Measurements from ENCODE around the gene BCKDHB. TPM values are rescaled to one million over a fixed set of nuclear protein-coding genes. Genes with fewer than 3 reads are reported as not detected.

The BCKDHB gene
- total and polyA plus RNA-seq, 2 of the 4 experiments (the other 2 are of a cell fraction) = 11.2 to 11.8 TPM

GRCh38 chr6:80250391-80250997 is 144.0 kb downstream of the BCKDHB start:
- no peak overlapping the region for H2BK20ac ChIP-seq (ENCODE audit: low read depth, low read length)
- intact Hi-C loops (cut with micrococcal nuclease) (no loop called here), in situ Hi-C loops (cut with MboI; ENCODE audit: low sequenced_read_pairs) (no loop called here), dilution Hi-C loops (cut with HindIII; ENCODE audit: low sequenced_read_pairs, unreplicated experiment) (no loop called here)
- peak overlapping the region; percentile 68 for H2BK5ac ChIP-seq (ENCODE audit: low read depth, low read length, poor library complexity, severe bottlenecking)
- H2AFZ ChIP-seq (replicated peaks; ENCODE audit: low read length, poor library complexity) = peak overlapping the region; percentile 38
- H3K4me3 ChIP-seq (ENCODE audit: insufficient read depth, low read depth, low read length) = no peak overlapping the region
- H3K4me2 ChIP-seq (ENCODE audit: low read depth, low read length) = peak overlapping the region; percentile 40; the same call in 1 of the 2 replicates
- no peaks in the 10 kb centered on the region for H3K36me3 ChIP-seq (ENCODE audit: control insufficient read depth, insufficient read depth, low read length)
- no peak overlapping the region for H3K56ac ChIP-seq (ENCODE audit: extremely low read depth, insufficient read depth, low read length)
- H4K8ac ChIP-seq (ENCODE audit: low read depth in 2 of 2, low read length in 2 of 2) = no peak overlapping the region
- peak overlapping the region; percentile 74; the same call in 1 of the 2 replicates for H3K14ac ChIP-seq (replicated peaks; ENCODE audit: low read depth, low read length)
- H3K9me3 ChIP-seq (ENCODE audit: control insufficient read depth, insufficient read depth, low read length) = no peaks in the 10 kb centered on the region
- peak; percentile 14; the same call in 1 of the 2 replicates for ATAC-seq (ENCODE audit: low read depth)
- TF ChIP-seq USF2 (IDR thresholded peaks at IDR 0.05; ENCODE audit: low read depth, low read length) (no peak), RCOR1 (IDR thresholded peaks at IDR 0.05; ENCODE audit: insufficient replicate concordance, low read length) (no peak), CHD1 (IDR thresholded peaks at IDR 0.05; ENCODE audit: low read depth, low read length) (no peak), NFE2L2 (IDR thresholded peaks at IDR 0.05; ENCODE audit: low read depth, low read length) (no peak), POLR2A (IDR thresholded peaks at IDR 0.05; ENCODE audit: low read depth, low read length) (no peak), RAD21 (IDR thresholded peaks at IDR 0.05; ENCODE audit: low read length) (no peak)
- H4K91ac ChIP-seq (ENCODE audit: insufficient read depth, low read depth, low read length) = no peak overlapping the region
- H3K9me1 ChIP-seq (ENCODE audit: insufficient read depth, low read length) = peaks cover 6% of the 10 kb centered on the region; the same call in 1 of the 2 replicates
- no peak overlapping the region; the same call in 1 of the 2 replicates for H4K5ac ChIP-seq (ENCODE audit: low read depth, low read length)
- no peaks in the 10 kb centered on the region for H3K27me3 ChIP-seq (ENCODE audit: control insufficient read depth, insufficient read depth, low read length)
- no peak overlapping the region for H3K18ac ChIP-seq (ENCODE audit: low read depth, low read length)
- H4K20me1 ChIP-seq (ENCODE audit: insufficient read depth, low read length) = no peaks in the 10 kb centered on the region
- peak overlapping the region; percentile 37; the same call in 1 of the 2 replicates for H2BK120ac ChIP-seq (ENCODE audit: low read depth, low read length)
- H3K4ac ChIP-seq (ENCODE audit: low read depth, low read length) = peak overlapping the region; percentile 39; the same call in 1 of the 2 replicates
- H2BK15ac ChIP-seq (ENCODE audit: low read depth, low read length) = no peak overlapping the region
- no peak overlapping the region for H2AK9ac ChIP-seq (replicated peaks; ENCODE audit: low read depth, low read length, poor library complexity)
- H3K79me1 ChIP-seq (ENCODE audit: low read depth in 1 of 2, low read length in 2 of 2) = 0 out of 4 replicates have a peak, but pooled peaks cover 0 to 3% of the 10 kb centered on the region in 2 experiments
- CTCF ChIA-PET = no interaction called here
- BruUV-seq (replicated peaks) = no TSS peak
- DNase-seq = peak; percentile 16
- H3K4me1 ChIP-seq (ENCODE audit: control insufficient read depth, insufficient read depth, low read length) = peaks cover 2% of the 10 kb centered on the region; the same call in 1 of the 2 replicates
- no CpG with 5 or more reads among the region's 3 CpGs for WGBS, 2 experiments (ENCODE audit: extremely low coverage in 2 of 2, insufficient read length in 1 of 2)
- H3K23ac ChIP-seq (ENCODE audit: low read depth, low read length) = peak overlapping the region; percentile 90; the same call in 1 of the 2 replicates
- H2AK5ac ChIP-seq (ENCODE audit: low read depth, low read length) = peak overlapping the region; percentile 65; the same call in 1 of the 2 replicates
- no peak overlapping the region for H3K27ac ChIP-seq (ENCODE audit: insufficient read depth, low read length)
- no peak overlapping the region for H3K9ac ChIP-seq (ENCODE audit: low read depth, low read length)
- POLR2A ChIA-PET (ENCODE audit: unreplicated experiment) = no interaction called here

All from IMR-90 (cell line).